Tibial artery (tissue), 4 donors: ENCODE measurements around the gene RENBP.
A peak's percentile ranks its signal among the peaks of the same experiment; 100 is the strongest.

Experiments used
- DNase-seq, 2 donors: peaks; one replicate each; pipeline ENCODE4 v3.0.0-alpha.2; 2019
- H3K27ac ChIP-seq, 2 donors: fragments of 200-600 bp; sonication (generic) in 1 of 2; 1 replicate in 1 of 2; 2 replicates in 1 of 2; pipeline ENCODE4 v1.5.1; 2018 to 2019; ENCODE audit warnings: mild to moderate bottlenecking in 1 of 2
- H3K27me3 ChIP-seq, 2 donors: fragments of 200-600 bp; sonication (generic) in 1 of 2; one replicate each; pipeline versions ENCODE4 v1.5.1 to v1.6.0; 2016 to 2019
- H3K36me3 ChIP-seq, 3 donors: fragments of 200-600 bp; sonication (generic) in 2 of 3; one replicate each; pipeline ENCODE4 v1.5.1; 2016 to 2019; ENCODE audit warnings: mild to moderate bottlenecking in 2 of 3
- H3K4me1 ChIP-seq, 4 donors: fragments of 200-600 bp; sonication (generic) in 2 of 4; 1 replicate in 3 of 4; 2 replicates in 1 of 4; pipeline ENCODE4 v1.5.1; 2016 to 2019
- H3K4me3 ChIP-seq, 2 donors: fragments of 200-600 bp; sonication (generic) in 1 of 2; 1 replicate in 1 of 2; 2 replicates in 1 of 2; pipeline ENCODE4 v1.5.1; 2018 to 2019; ENCODE audit warnings: mild to moderate bottlenecking in 2 of 2
- H3K9me3 ChIP-seq, 3 donors: fragments of 200-600 bp; sonication (generic) in 1 of 3; one replicate each; pipeline ENCODE4 v1.5.1; 2016 to 2019
- intact Hi-C: fragments of 100-400 bp; cut with DNase I; formaldehyde crosslinking; loops from one replicate; pipeline ENCODE4 v1.15.0; 2023; ENCODE audit warnings: low total_unique reads
- TF ChIP-seq, protein P1 (sequence below), 2 experiments: fragments of 200-600 bp in 1 of 2; fragments of 450-650 bp in 1 of 2; IDR thresholded peaks; one replicate each; pipeline ENCODE4 v1.5.1; 2017 to 2019; ENCODE audit warnings: antibody characterized with exemption in 2 of 2, mild to moderate bottlenecking in 1 of 2, moderate library complexity in 1 of 2

Gene RENBP

GRCh38 chrX:153989973-153990655 lies 45.7 kb upstream of the RENBP start:
- no peak for DNase-seq
- H3K36me3 ChIP-seq, result no peaks in the 10 kb centered on the region
- H3K9me3 ChIP-seq, result no peaks in the 10 kb centered on the region
- H3K27ac ChIP-seq, result no peak overlapping the region
- no peak overlapping the region for H3K4me3 ChIP-seq
- intact Hi-C loops, result no loop called here
- TF ChIP-seq, protein P1, sequence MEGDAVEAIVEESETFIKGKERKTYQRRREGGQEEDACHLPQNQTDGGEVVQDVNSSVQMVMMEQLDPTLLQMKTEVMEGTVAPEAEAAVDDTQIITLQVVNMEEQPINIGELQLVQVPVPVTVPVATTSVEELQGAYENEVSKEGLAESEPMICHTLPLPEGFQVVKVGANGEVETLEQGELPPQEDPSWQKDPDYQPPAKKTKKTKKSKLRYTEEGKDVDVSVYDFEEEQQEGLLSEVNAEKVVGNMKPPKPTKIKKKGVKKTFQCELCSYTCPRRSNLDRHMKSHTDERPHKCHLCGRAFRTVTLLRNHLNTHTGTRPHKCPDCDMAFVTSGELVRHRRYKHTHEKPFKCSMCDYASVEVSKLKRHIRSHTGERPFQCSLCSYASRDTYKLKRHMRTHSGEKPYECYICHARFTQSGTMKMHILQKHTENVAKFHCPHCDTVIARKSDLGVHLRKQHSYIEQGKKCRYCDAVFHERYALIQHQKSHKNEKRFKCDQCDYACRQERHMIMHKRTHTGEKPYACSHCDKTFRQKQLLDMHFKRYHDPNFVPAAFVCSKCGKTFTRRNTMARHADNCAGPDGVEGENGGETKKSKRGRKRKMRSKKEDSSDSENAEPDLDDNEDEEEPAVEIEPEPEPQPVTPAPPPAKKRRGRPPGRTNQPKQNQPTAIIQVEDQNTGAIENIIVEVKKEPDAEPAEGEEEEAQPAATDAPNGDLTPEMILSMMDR (IDR thresholded peaks at IDR 0.05), result no peak
- peaks cover 0 to 7% (median 3%) of the 10 kb centered on the region in 4 donors for H3K4me1 ChIP-seq
- H3K27me3 ChIP-seq, result no peaks in the 10 kb centered on the region

DNA sequence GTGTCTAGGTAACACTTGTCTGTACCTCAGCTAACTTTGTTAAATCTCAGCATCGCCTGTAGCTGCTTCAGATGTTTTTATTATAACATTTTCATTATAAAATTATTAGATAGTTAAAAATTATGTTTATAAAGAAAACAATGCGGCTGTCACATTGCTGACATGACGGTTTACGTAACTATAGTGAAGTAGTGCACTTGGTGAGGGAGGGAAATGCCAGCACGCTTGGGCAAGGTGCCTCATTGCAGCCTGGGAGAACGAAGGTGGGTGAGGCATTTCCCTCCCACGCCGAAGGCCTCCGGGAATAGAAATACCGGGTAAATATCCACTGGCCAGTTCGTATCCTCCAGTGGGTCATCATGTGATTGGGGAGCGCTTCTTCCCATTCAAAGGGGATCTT lies 44.0 kb upstream of the RENBP start:
- peaks cover 0 to 9% (median 4%) of the 10 kb centered on the region in 4 donors for H3K4me1 ChIP-seq
- H3K27me3 ChIP-seq, result no peaks in the 10 kb centered on the region
- H3K9me3 ChIP-seq, result no peaks in the 10 kb centered on the region
- intact Hi-C loops, result no loop called here
- TF ChIP-seq, protein P1 (IDR thresholded peaks at IDR 0.05), result no peak
- no peak overlapping the region for H3K27ac ChIP-seq
- no peak overlapping the region for H3K4me3 ChIP-seq
- no peak for DNase-seq
- no peaks in the 10 kb centered on the region for H3K36me3 ChIP-seq

GRCh38 chrX:153984351-153985178 lies 40.1 kb upstream of the RENBP start:
- Histone ChIP-seq H3K4me1 (peaks cover 0 to 9% (median 4%) of the 10 kb centered on the region in 4 donors), H3K4me3 (no peak overlapping the region), H3K36me3 (no peaks in the 10 kb centered on the region), H3K27ac (peak overlapping the region; percentile 63 to 69), H3K9me3 (no peaks in the 10 kb centered on the region), H3K27me3 (no peaks in the 10 kb centered on the region)
- DNase-seq, result no peak
- TF ChIP-seq, protein P1 (IDR thresholded peaks at IDR 0.05), result no peak
- intact Hi-C loops, result no loop called here

- Histone ChIP-seq H3K27ac (no peak overlapping the region), H3K27me3 (no peaks in the 10 kb centered on the region), H3K4me3 (no peak overlapping the region), H3K4me1 (peaks cover 0 to 9% (median 4%) of the 10 kb centered on the region in 4 donors), H3K36me3 (no peaks in the 10 kb centered on the region), H3K9me3 (no peaks in the 10 kb centered on the region)
- DNase-seq, result no peak
- TF ChIP-seq, protein P1 (IDR thresholded peaks at IDR 0.05), result no peak
- intact Hi-C loops, result no loop called here
Observed at GRCh38 chrX:153983321-153983801, 38.9 kb upstream of the RENBP start.

GRCh38 chrX:153981771-153982533 lies 37.5 kb upstream of the RENBP start:
- no peak overlapping the region for H3K27ac ChIP-seq
- H3K4me3 ChIP-seq, result no peak overlapping the region
- TF ChIP-seq, protein P1 (IDR thresholded peaks at IDR 0.05), result no peak
- H3K36me3 ChIP-seq, result no peaks in the 10 kb centered on the region
- no peaks in the 10 kb centered on the region for H3K27me3 ChIP-seq
- peak in 1 of 2 donors; percentile 36 for DNase-seq
- no peaks in the 10 kb centered on the region for H3K9me3 ChIP-seq
- intact Hi-C loops, result no loop called here
- peaks cover 0 to 9% (median 4%) of the 10 kb centered on the region in 4 donors for H3K4me1 ChIP-seq
